Breast epithelium (tissue), 4 donors: ENCODE data around the gene PAXX. TPM values are rescaled to one million over a fixed set of nuclear protein-coding genes. Genes with fewer than 3 reads are reported as not detected.

Experiments
- DNase-seq, 2 donors: peaks; one replicate each; pipeline ENCODE4 v3.0.0-alpha.2; 2019; ENCODE audit warnings: low spot score in 2 of 2
- H3K27ac ChIP-seq, 2 donors: fragments of 200-600 bp; sonication (generic) in 1 of 2; one replicate each; pipeline ENCODE4 v1.5.1; 2016 to 2019; ENCODE audit warnings: mild to moderate bottlenecking in 1 of 2
- H3K27me3 ChIP-seq, 2 donors: fragments of 200-600 bp; sonication (generic) in 1 of 2; one replicate each; pipeline versions ENCODE4 v1.5.1 to v1.6.0; 2017 to 2019; ENCODE audit warnings: control low read depth in 1 of 2, mild to moderate bottlenecking in 1 of 2
- H3K36me3 ChIP-seq: fragments of 200-600 bp; one replicate; pipeline ENCODE4 v1.5.1; 2019
- H3K4me1 ChIP-seq, 2 donors: fragments of 200-600 bp; sonication (generic); one replicate each; pipeline ENCODE4 v1.5.1; 2016 to 2019; ENCODE audit warnings: control low read depth in 1 of 2
- H3K4me3 ChIP-seq, 3 donors: fragments of 200-600 bp; sonication (generic); 1 replicate in 2 of 3; 2 replicates in 1 of 3; pipeline ENCODE4 v1.5.1; 2016 to 2019; ENCODE audit warnings: mild to moderate bottlenecking in 3 of 3, moderate library complexity in 2 of 3
- H3K9me3 ChIP-seq, 2 donors: fragments of 200-600 bp; sonication (generic) in 1 of 2; one replicate each; pipeline ENCODE4 v1.5.1; 2016 to 2019; ENCODE audit warnings: control low read depth in 1 of 2
- POLR2A ChIP-seq: fragments of 450-650 bp; IDR thresholded peaks from one replicate; pipeline ENCODE4 v1.6.1; 2016; ENCODE audit warnings: antibody characterized with exemption, mild to moderate bottlenecking, moderate library complexity
- POLR2AphosphoS5 ChIP-seq, 3 donors: sonication (generic); formaldehyde crosslinking; IDR thresholded peaks; one replicate each; pipeline ENCODE4 v1.6.1; 2017; ENCODE audit warnings: antibody characterized with exemption in 3 of 3
- intact Hi-C: fragments of 100-400 bp; cut with DNase I; formaldehyde crosslinking; loops from one replicate; pipeline ENCODE4 v1.15.1; 2023; ENCODE audit warnings: low total_unique reads
- total RNA-seq, 3 donors: library from RNA; depleted of rRNA; stranded (reverse); fragments of >200 nt; gene quantifications; one replicate each; pipeline ENCODE4 v1.1.0, GENCODE V29; 2016
- TF ChIP-seq, protein P1 (sequence below), 3 donors: fragments of 450-650 bp; IDR thresholded peaks; one replicate each; pipeline ENCODE4 v1.5.1; 2016 to 2017; ENCODE audit warnings: antibody characterized with exemption in 3 of 3, mild to moderate bottlenecking in 3 of 3, moderate library complexity in 3 of 3

Gene PAXX
- total RNA-seq, 3 donors from 2014 or later: 24.6 to 66.2 (median 49.2) TPM

DNA sequence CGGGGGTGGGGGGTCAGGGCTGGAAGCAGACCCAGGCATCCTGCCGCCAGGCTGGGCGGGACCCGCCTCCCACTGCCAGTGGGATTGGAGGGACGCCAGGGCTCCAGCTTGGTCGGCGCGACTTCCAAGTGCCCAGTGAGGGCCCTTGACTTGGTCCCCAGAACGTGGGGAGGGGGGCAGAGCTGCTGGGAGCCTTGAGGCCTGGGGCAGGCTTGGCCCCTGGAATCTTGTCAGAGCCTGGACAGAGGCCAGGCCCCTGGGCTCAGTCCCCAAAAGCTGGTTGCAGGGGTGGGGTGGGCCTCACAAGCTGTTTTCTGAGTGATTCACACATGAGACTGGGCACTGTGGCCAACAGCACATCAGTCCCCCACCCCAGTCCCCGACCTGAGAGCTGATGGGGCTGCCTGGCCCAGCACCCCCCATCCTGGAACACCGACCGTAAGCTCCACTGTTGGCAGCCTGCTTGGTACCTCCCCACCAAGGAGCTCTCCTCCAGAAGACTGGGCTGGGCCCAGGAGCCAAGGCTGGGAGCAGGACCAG lies 3.6 kb downstream of the PAXX start:
- H3K4me3 ChIP-seq: peak overlapping the region; percentile 0 to 62 (median 47)
- H3K27me3 ChIP-seq: no peaks in the 10 kb centered on the region
- no peaks in the 10 kb centered on the region for H3K9me3 ChIP-seq
- no peaks in the 10 kb centered on the region for H3K36me3 ChIP-seq
- intact Hi-C loops: no loop called here
- peak overlapping the region; percentile 29 to 35 for H3K27ac ChIP-seq
- no peak for DNase-seq
- no peak for TF ChIP-seq POLR2AphosphoS5 (IDR thresholded peaks at IDR 0.05)
- TF ChIP-seq, protein P1, sequence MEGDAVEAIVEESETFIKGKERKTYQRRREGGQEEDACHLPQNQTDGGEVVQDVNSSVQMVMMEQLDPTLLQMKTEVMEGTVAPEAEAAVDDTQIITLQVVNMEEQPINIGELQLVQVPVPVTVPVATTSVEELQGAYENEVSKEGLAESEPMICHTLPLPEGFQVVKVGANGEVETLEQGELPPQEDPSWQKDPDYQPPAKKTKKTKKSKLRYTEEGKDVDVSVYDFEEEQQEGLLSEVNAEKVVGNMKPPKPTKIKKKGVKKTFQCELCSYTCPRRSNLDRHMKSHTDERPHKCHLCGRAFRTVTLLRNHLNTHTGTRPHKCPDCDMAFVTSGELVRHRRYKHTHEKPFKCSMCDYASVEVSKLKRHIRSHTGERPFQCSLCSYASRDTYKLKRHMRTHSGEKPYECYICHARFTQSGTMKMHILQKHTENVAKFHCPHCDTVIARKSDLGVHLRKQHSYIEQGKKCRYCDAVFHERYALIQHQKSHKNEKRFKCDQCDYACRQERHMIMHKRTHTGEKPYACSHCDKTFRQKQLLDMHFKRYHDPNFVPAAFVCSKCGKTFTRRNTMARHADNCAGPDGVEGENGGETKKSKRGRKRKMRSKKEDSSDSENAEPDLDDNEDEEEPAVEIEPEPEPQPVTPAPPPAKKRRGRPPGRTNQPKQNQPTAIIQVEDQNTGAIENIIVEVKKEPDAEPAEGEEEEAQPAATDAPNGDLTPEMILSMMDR (IDR thresholded peaks at IDR 0.05): no peak
- no peak for TF ChIP-seq POLR2A
- peaks cover 7 to 27% of the 10 kb centered on the region in 2 donors for H3K4me1 ChIP-seq

- Histone ChIP-seq H3K4me3 (peak within 1 kb of the TSS; percentile 0 to 62 (median 47)), H3K4me1 (peaks cover 7 to 27% of the 10 kb centered on the region in 2 donors), H3K36me3 (no peaks in the 10 kb centered on the region), H3K27me3 (no peaks in the 10 kb centered on the region), H3K9me3 (no peaks in the 10 kb centered on the region), H3K27ac (peak within 1 kb of the TSS; percentile 29 to 35)
- TF ChIP-seq POLR2AphosphoS5 (IDR thresholded peaks at IDR 0.05) (no peak), POLR2A (no peak)
- TF ChIP-seq, protein P1 (IDR thresholded peaks at IDR 0.05): no peak
- peak in 1 of 2 donors; percentile 37 for DNase-seq
- intact Hi-C loops: no loop called here
Measured at GRCh38 chr9:136996361-136997292, 4.4 kb downstream of the PAXX start, which contains the start of gene CLIC3. Gene CLIC3 (minus strand): TSS chr9:136996568. CDS start chr9:136996543, 25 bp downstream.

- H3K4me3 ChIP-seq: peak overlapping the region in 2 of 3 donors; percentile 47 to 62
- H3K36me3 ChIP-seq: no peaks in the 10 kb centered on the region
- H3K4me1 ChIP-seq: peaks cover 7 to 27% of the 10 kb centered on the region in 2 donors
- TF ChIP-seq POLR2AphosphoS5 (IDR thresholded peaks at IDR 0.05) (no peak), POLR2A (no peak)
- TF ChIP-seq, protein P1 (IDR thresholded peaks at IDR 0.05): no peak
- intact Hi-C loops: no loop called here
- H3K9me3 ChIP-seq: no peaks in the 10 kb centered on the region
- H3K27ac ChIP-seq: peak overlapping the region; percentile 8 to 25
- DNase-seq: no peak
- H3K27me3 ChIP-seq: no peaks in the 10 kb centered on the region
Measured at GRCh38 chr9:136997371-136997770, 5.1 kb downstream of the PAXX start.

GRCh38 chr9:136997830-136998234 lies 5.6 kb downstream of the PAXX start:
- Histone ChIP-seq H3K36me3 (no peaks in the 10 kb centered on the region), H3K27ac (no peak overlapping the region), H3K27me3 (no peaks in the 10 kb centered on the region), H3K4me1 (peaks cover 7 to 25% of the 10 kb centered on the region in 2 donors), H3K9me3 (no peaks in the 10 kb centered on the region), H3K4me3 (no peak overlapping the region)
- TF ChIP-seq, protein P1 (IDR thresholded peaks at IDR 0.05): no peak
- no peak for TF ChIP-seq POLR2A
- TF ChIP-seq POLR2AphosphoS5 (IDR thresholded peaks at IDR 0.05): no peak
- intact Hi-C loops: no loop called here
- DNase-seq: no peak
